WTC11 (cell line): ENCODE measurements around the gene PCSK2. TPM values are rescaled to one million over a fixed set of nuclear protein-coding genes. Genes with fewer than 3 reads are reported as not detected.

Experiments
- ATAC-seq: fragments of 200-7000 bp; cut with Tn5 transposase; 2 replicates; pipeline ENCODE4 v1.10.0; 2021; ENCODE audit warnings: mild to moderate bottlenecking, moderate library complexity
- CTCF ChIA-PET: fragments of 300-600 bp; sonication (Branson Sonifier 250); formaldehyde crosslinking; loops from one replicate; lab custom pipeline; 2021; ENCODE audit warnings: antibody characterized with exemption; lab: Charles Lee
- POLR2A ChIA-PET: fragments of 350-600 bp; sonication (Branson Sonifier 250); formaldehyde crosslinking; loops from one replicate; lab custom pipeline; 2021; ENCODE audit warnings: antibody characterized with exemption; lab: Charles Lee
- DNase-seq: peaks from one replicate; pipeline ENCODE4 v3.0.0; 2021; ENCODE audit warnings: low spot score
- H3K27ac Mint-ChIP-seq: 2 replicates; pipeline ENCODE4 v1.8.0; 2021; ENCODE audit warnings: mixed read lengths
- H3K27me3 Mint-ChIP-seq: 2 replicates; pipeline ENCODE4 v1.8.0; 2021; ENCODE audit warnings: low read depth, mild to moderate bottlenecking, moderate library complexity, mixed read lengths
- H3K36me3 Mint-ChIP-seq: 2 replicates; pipeline ENCODE4 v1.8.0; 2021; ENCODE audit warnings: mixed read lengths
- H3K4me1 Mint-ChIP-seq: 2 replicates; pipeline ENCODE4 v1.8.0; 2022; ENCODE audit warnings: mixed read lengths
- H3K4me3 Mint-ChIP-seq: 2 replicates; pipeline ENCODE4 v1.8.0; 2021; ENCODE audit warnings: mild to moderate bottlenecking, moderate library complexity, mixed read lengths
- H3K9me3 Mint-ChIP-seq: 2 replicates; pipeline ENCODE4 v1.8.0; 2021; ENCODE audit warnings: mixed read lengths
- CBFB ChIP-seq: sonication (generic); formaldehyde crosslinking; IDR thresholded peaks from 2 replicates; pipeline ENCODE4 v1.8.1; 2022; ENCODE audit warnings: mild to moderate bottlenecking, low read depth, missing genetic modification reagents
- ELF4 ChIP-seq: sonication (generic); formaldehyde crosslinking; IDR thresholded peaks from 2 replicates; pipeline ENCODE4 v1.8.1; 2022; ENCODE audit warnings: low read depth, mild to moderate bottlenecking, moderate library complexity, missing genetic modification reagents
- FOXJ3 ChIP-seq: sonication (generic); formaldehyde crosslinking; IDR thresholded peaks from 2 replicates; pipeline ENCODE4 v1.9.0; 2021; ENCODE audit warnings: missing genetic modification reagents, mild to moderate bottlenecking, borderline replicate concordance
- GABPB1 ChIP-seq: sonication (generic); formaldehyde crosslinking; IDR thresholded peaks from 2 replicates; pipeline ENCODE4 v1.8.1; 2023; ENCODE audit warnings: mild to moderate bottlenecking, missing genetic modification reagents
- NFATC4 ChIP-seq: fragments of 250-450 bp; sonication (Bioruptor Pico); IDR thresholded peaks from 2 replicates; pipeline ENCODE4 v1.9.0; 2021; ENCODE audit warnings: mild to moderate bottlenecking
- NFYB ChIP-seq: sonication (generic); formaldehyde crosslinking; conservative IDR thresholded peaks from 2 replicates; pipeline ENCODE4 v1.8.0; 2022; ENCODE audit warnings: low read depth, missing genetic modification reagents
- NR2C2 ChIP-seq: sonication (generic); formaldehyde crosslinking; IDR thresholded peaks from 2 replicates; pipeline ENCODE4 v1.8.0; 2022; ENCODE audit warnings: mild to moderate bottlenecking, missing genetic modification reagents
- NR3C1 ChIP-seq: sonication (generic); formaldehyde crosslinking; conservative IDR thresholded peaks from 2 replicates; pipeline ENCODE4 v1.8.1; 2023; ENCODE audit warnings: low read depth, mild to moderate bottlenecking, missing genetic modification reagents
- RORB ChIP-seq: fragments of 250-450 bp; sonication (Bioruptor Pico); IDR thresholded peaks from 2 replicates; pipeline ENCODE4 v1.9.0; 2021; ENCODE audit warnings: mild to moderate bottlenecking
- SMAD3 ChIP-seq: sonication (generic); formaldehyde crosslinking; IDR thresholded peaks from 2 replicates; pipeline ENCODE4 v1.8.0; 2022; ENCODE audit warnings: missing genetic modification reagents, mild to moderate bottlenecking, borderline replicate concordance
- SP1 ChIP-seq: sonication (generic); formaldehyde crosslinking; conservative IDR thresholded peaks from 2 replicates; pipeline ENCODE4 v1.8.1; 2022; ENCODE audit warnings: missing genetic modification reagents
- ZNF121 ChIP-seq: sonication (generic); formaldehyde crosslinking; IDR thresholded peaks from 2 replicates; pipeline ENCODE4 v1.8.0; 2023; ENCODE audit warnings: missing genetic modification reagents
- ZNF138 ChIP-seq: sonication (generic); formaldehyde crosslinking; conservative IDR thresholded peaks from 2 replicates; pipeline ENCODE4 v1.8.1; 2022; ENCODE audit warnings: mild to moderate bottlenecking, moderate library complexity, missing genetic modification reagents
- ZNF219 ChIP-seq: sonication (generic); formaldehyde crosslinking; IDR thresholded peaks from 2 replicates; pipeline ENCODE4 v1.8.0; 2023; ENCODE audit warnings: missing genetic modification reagents, mild to moderate bottlenecking, borderline replicate concordance
- ZNF416 ChIP-seq: fragments of 250-450 bp; sonication (Bioruptor Pico); IDR thresholded peaks from 2 replicates; pipeline ENCODE4 v1.9.0; 2021; ENCODE audit warnings: mild to moderate bottlenecking, inconsistent platforms
- ZNF423 ChIP-seq: fragments of 250-450 bp; sonication (Bioruptor Pico); IDR thresholded peaks from 2 replicates; pipeline ENCODE4 v2.1.2; 2022; ENCODE audit warnings: mild to moderate bottlenecking, moderate library complexity
- total RNA-seq: library from RNA; stranded (reverse); gene quantifications from 3 replicates; pipeline ENCODE4 v1.2.3, GENCODE V29; 2021
- TF ChIP-seq, protein P1 (sequence below): fragments of 250-450 bp; sonication (Bioruptor Pico); IDR thresholded peaks from 2 replicates; pipeline ENCODE4 v2.1.2; 2022; ENCODE audit warnings: mild to moderate bottlenecking, moderate library complexity
- TF ChIP-seq, protein P2 (sequence below): fragments of 250-450 bp; sonication (Bioruptor Pico); IDR thresholded peaks from 2 replicates; pipeline ENCODE4 v1.8.0; 2021; ENCODE audit warnings: mild to moderate bottlenecking
- TF ChIP-seq, protein P3 (sequence below): sonication (generic); formaldehyde crosslinking; IDR thresholded peaks from 2 replicates; pipeline ENCODE4 v1.8.1; 2022; ENCODE audit warnings: mild to moderate bottlenecking, moderate library complexity, missing genetic modification reagents
- TF ChIP-seq, protein P4 (sequence below): fragments of 250-450 bp; sonication (Bioruptor Pico); IDR thresholded peaks from 2 replicates; pipeline ENCODE4 v1.9.0; 2021; ENCODE audit warnings: mild to moderate bottlenecking
- TF ChIP-seq, protein P5 (sequence below): sonication (generic); formaldehyde crosslinking; conservative IDR thresholded peaks from 2 replicates; pipeline ENCODE4 v1.8.1; 2023; ENCODE audit warnings: mild to moderate bottlenecking, low read depth, missing genetic modification reagents, moderate library complexity
- TF ChIP-seq, protein P6 (sequence below): sonication (generic); formaldehyde crosslinking; conservative IDR thresholded peaks from 2 replicates; pipeline ENCODE4 v1.8.1; 2022; ENCODE audit warnings: mild to moderate bottlenecking, missing genetic modification reagents
- TF ChIP-seq, protein P7 (sequence below): sonication (generic); formaldehyde crosslinking; IDR thresholded peaks from 2 replicates; pipeline ENCODE4 v1.8.0; 2023; ENCODE audit warnings: mild to moderate bottlenecking, missing genetic modification reagents

Gene PCSK2
- total RNA-seq, 1 experiment from 2014 or later = 0.74 TPM

DNA sequence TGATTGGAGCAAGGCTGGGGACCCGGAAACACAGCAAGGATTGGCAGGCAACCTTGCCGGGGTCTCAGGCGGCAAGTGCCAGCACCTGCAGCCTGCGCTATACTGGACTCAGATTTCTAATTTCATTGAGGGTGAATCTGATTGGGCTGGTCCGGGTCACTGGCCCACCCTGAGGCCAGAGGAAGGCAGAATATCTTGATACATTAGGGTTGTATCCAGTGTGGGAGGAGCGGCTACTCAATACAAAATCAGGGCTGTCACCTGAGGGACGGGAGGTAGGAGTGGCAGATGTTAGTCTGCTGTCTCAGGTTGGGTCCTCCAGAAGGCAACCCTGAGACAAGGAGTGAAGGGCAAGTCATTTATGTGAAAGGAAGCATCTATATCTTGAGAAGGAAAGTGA lies 263.7 kb downstream of the PCSK2 start (continued):
- TF ChIP-seq, protein P1, sequence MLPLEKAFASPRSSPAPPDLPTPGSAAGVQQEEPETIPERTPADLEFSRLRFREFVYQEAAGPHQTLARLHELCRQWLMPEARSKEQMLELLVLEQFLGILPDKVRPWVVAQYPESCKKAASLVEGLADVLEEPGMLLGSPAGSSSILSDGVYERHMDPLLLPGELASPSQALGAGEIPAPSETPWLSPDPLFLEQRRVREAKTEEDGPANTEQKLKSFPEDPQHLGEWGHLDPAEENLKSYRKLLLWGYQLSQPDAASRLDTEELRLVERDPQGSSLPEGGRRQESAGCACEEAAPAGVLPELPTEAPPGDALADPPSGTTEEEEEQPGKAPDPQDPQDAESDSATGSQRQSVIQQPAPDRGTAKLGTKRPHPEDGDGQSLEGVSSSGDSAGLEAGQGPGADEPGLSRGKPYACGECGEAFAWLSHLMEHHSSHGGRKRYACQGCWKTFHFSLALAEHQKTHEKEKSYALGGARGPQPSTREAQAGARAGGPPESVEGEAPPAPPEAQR = no peak
- TF ChIP-seq SP1 (CRISPR knock-in tag) = no peak
- TF ChIP-seq, protein P2, sequence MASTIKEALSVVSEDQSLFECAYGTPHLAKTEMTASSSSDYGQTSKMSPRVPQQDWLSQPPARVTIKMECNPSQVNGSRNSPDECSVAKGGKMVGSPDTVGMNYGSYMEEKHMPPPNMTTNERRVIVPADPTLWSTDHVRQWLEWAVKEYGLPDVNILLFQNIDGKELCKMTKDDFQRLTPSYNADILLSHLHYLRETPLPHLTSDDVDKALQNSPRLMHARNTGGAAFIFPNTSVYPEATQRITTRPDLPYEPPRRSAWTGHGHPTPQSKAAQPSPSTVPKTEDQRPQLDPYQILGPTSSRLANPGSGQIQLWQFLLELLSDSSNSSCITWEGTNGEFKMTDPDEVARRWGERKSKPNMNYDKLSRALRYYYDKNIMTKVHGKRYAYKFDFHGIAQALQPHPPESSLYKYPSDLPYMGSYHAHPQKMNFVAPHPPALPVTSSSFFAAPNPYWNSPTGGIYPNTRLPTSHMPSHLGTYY (CRISPR knock-in tag) = no peak
- TF ChIP-seq CBFB (CRISPR knock-in tag) = no peak
- TF ChIP-seq FOXJ3 (CRISPR knock-in tag) = no peak
- TF ChIP-seq ZNF138 (CRISPR knock-in tag) = no peak
- no peak for TF ChIP-seq RORB (CRISPR knock-in tag)
- TF ChIP-seq, protein P3, sequence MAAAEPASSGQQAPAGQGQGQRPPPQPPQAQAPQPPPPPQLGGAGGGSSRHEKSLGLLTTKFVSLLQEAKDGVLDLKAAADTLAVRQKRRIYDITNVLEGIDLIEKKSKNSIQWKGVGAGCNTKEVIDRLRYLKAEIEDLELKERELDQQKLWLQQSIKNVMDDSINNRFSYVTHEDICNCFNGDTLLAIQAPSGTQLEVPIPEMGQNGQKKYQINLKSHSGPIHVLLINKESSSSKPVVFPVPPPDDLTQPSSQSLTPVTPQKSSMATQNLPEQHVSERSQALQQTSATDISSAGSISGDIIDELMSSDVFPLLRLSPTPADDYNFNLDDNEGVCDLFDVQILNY = no peak
- TF ChIP-seq, all 79 proteins: peak for 0

DNA sequence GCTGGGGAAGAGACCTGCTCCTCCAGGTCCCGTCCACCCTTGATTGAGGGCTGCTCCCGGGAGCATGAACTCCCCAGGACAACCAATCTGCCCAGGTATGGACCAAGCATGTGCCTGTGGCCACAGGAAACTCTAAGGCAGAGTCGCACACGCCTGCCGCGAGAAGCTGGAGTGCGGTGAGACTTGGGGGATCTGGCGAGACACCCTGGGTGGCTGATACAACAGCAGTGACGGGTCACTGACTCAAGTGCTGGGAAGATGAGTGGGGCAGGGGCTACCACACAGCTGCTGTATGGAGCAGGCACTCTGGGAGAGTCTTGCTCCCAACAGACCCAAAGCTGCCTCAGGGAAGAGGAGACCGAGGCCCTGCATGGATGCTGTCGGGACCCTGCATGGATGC lies 264.2 kb downstream of the PCSK2 start:
- POLR2A ChIA-PET = no interaction called here
- no peak overlapping the region for H3K4me3 Mint-ChIP-seq
- H3K27me3 Mint-ChIP-seq = no peaks in the 10 kb centered on the region
- CTCF ChIA-PET = interaction anchor here (1.2 kb wide), 1 partner anchor 18 kb away, joined by 4 read pairs; no protein-coding TSS in a partner anchor
- 0 out of 2 replicates have a peak, but pooled peaks cover 3% of the 10 kb centered on the region for H3K9me3 Mint-ChIP-seq
- H3K4me1 Mint-ChIP-seq = no peaks in the 10 kb centered on the region
- DNase-seq (no peak), ATAC-seq (no peak)
- H3K27ac Mint-ChIP-seq = no peak overlapping the region
- H3K36me3 Mint-ChIP-seq = no peaks in the 10 kb centered on the region
- TF ChIP-seq, protein P4, sequence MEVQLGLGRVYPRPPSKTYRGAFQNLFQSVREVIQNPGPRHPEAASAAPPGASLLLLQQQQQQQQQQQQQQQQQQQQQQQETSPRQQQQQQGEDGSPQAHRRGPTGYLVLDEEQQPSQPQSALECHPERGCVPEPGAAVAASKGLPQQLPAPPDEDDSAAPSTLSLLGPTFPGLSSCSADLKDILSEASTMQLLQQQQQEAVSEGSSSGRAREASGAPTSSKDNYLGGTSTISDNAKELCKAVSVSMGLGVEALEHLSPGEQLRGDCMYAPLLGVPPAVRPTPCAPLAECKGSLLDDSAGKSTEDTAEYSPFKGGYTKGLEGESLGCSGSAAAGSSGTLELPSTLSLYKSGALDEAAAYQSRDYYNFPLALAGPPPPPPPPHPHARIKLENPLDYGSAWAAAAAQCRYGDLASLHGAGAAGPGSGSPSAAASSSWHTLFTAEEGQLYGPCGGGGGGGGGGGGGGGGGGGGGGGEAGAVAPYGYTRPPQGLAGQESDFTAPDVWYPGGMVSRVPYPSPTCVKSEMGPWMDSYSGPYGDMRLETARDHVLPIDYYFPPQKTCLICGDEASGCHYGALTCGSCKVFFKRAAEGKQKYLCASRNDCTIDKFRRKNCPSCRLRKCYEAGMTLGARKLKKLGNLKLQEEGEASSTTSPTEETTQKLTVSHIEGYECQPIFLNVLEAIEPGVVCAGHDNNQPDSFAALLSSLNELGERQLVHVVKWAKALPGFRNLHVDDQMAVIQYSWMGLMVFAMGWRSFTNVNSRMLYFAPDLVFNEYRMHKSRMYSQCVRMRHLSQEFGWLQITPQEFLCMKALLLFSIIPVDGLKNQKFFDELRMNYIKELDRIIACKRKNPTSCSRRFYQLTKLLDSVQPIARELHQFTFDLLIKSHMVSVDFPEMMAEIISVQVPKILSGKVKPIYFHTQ (CRISPR knock-in tag) = no peak
- TF ChIP-seq, protein P5, sequence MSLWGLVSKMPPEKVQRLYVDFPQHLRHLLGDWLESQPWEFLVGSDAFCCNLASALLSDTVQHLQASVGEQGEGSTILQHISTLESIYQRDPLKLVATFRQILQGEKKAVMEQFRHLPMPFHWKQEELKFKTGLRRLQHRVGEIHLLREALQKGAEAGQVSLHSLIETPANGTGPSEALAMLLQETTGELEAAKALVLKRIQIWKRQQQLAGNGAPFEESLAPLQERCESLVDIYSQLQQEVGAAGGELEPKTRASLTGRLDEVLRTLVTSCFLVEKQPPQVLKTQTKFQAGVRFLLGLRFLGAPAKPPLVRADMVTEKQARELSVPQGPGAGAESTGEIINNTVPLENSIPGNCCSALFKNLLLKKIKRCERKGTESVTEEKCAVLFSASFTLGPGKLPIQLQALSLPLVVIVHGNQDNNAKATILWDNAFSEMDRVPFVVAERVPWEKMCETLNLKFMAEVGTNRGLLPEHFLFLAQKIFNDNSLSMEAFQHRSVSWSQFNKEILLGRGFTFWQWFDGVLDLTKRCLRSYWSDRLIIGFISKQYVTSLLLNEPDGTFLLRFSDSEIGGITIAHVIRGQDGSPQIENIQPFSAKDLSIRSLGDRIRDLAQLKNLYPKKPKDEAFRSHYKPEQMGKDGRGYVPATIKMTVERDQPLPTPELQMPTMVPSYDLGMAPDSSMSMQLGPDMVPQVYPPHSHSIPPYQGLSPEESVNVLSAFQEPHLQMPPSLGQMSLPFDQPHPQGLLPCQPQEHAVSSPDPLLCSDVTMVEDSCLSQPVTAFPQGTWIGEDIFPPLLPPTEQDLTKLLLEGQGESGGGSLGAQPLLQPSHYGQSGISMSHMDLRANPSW = no peak
- TF ChIP-seq NR2C2 (no peak), NFYB (CRISPR knock-in tag) (no peak), ZNF219 (CRISPR knock-in tag) (no peak), ZNF121 (CRISPR knock-in tag) (no peak), ELF4 (CRISPR knock-in tag) (no peak), NFATC4 (CRISPR knock-in tag) (no peak), SMAD3 (CRISPR knock-in tag) (no peak), ZNF416 (CRISPR knock-in tag) (no peak), CBFB (CRISPR knock-in tag) (no peak), GABPB1 (CRISPR knock-in tag) (no peak), ZNF423 (CRISPR knock-in tag) (no peak), NR3C1 (no peak)
- TF ChIP-seq, protein P3 = no peak
- TF ChIP-seq, protein P6, sequence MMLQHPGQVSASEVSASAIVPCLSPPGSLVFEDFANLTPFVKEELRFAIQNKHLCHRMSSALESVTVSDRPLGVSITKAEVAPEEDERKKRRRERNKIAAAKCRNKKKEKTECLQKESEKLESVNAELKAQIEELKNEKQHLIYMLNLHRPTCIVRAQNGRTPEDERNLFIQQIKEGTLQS (CRISPR knock-in tag) = no peak
- TF ChIP-seq, protein P7, sequence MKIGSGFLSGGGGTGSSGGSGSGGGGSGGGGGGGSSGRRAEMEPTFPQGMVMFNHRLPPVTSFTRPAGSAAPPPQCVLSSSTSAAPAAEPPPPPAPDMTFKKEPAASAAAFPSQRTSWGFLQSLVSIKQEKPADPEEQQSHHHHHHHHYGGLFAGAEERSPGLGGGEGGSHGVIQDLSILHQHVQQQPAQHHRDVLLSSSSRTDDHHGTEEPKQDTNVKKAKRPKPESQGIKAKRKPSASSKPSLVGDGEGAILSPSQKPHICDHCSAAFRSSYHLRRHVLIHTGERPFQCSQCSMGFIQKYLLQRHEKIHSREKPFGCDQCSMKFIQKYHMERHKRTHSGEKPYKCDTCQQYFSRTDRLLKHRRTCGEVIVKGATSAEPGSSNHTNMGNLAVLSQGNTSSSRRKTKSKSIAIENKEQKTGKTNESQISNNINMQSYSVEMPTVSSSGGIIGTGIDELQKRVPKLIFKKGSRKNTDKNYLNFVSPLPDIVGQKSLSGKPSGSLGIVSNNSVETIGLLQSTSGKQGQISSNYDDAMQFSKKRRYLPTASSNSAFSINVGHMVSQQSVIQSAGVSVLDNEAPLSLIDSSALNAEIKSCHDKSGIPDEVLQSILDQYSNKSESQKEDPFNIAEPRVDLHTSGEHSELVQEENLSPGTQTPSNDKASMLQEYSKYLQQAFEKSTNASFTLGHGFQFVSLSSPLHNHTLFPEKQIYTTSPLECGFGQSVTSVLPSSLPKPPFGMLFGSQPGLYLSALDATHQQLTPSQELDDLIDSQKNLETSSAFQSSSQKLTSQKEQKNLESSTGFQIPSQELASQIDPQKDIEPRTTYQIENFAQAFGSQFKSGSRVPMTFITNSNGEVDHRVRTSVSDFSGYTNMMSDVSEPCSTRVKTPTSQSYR (CRISPR knock-in tag) = no peak
